Gastrocnemius medialis (tissue), 4 donors: ENCODE results near the gene PODN. TPM values are rescaled to one million over a fixed set of nuclear protein-coding genes. Genes with fewer than 3 reads are reported as not detected.

Experiments used
- ATAC-seq, 2 donors: fragments of 150-250 bp; one replicate each; pipeline ENCODE4 v1.9.1; 2016
- DNase-seq, 2 donors: peaks; one replicate each; pipeline ENCODE4 v3.0.0-alpha.2; 2019
- H3K27ac ChIP-seq, 4 donors: fragments of 200-600 bp; sonication (generic); 1 replicate in 1 of 4; 2 replicates in 3 of 4; pipeline ENCODE4 v1.5.1; 2016 to 2018; ENCODE audit warnings: mild to moderate bottlenecking in 2 of 4, moderate library complexity in 1 of 4
- H3K27me3 ChIP-seq, 3 donors: fragments of 200-600 bp; sonication (generic) in 2 of 3; 1 replicate in 1 of 3; 2 replicates in 2 of 3; pipeline versions ENCODE4 v1.5.1 to v1.6.0; 2016 to 2019; ENCODE audit warnings: mild to moderate bottlenecking in 1 of 3, moderate library complexity in 1 of 3
- H3K36me3 ChIP-seq, 2 donors: fragments of 200-600 bp; sonication (generic) in 1 of 2; one replicate each; pipeline ENCODE4 v1.5.1; 2017 to 2018
- H3K4me1 ChIP-seq, 2 donors: fragments of 200-600 bp; sonication (generic) in 1 of 2; one replicate each; pipeline ENCODE4 v1.5.1; 2016 to 2017; ENCODE audit warnings: mild to moderate bottlenecking in 2 of 2
- H3K4me3 ChIP-seq, 4 donors: fragments of 200-600 bp; sonication (generic) in 3 of 4; 1 replicate in 1 of 4; 2 replicates in 3 of 4; pipeline ENCODE4 v1.5.1; 2016 to 2019; ENCODE audit warnings: mild to moderate bottlenecking in 2 of 4
- H3K9me3 ChIP-seq, 3 donors: fragments of 200-600 bp; sonication (generic) in 2 of 3; 1 replicate in 1 of 3; 2 replicates in 2 of 3; pipeline ENCODE4 v1.5.1; 2016 to 2019
- CTCF ChIP-seq, 5 experiments: fragments of 450-650 bp in 3 of 5; fragments of 200-600 bp in 2 of 5; sonication (generic) in 2 of 5; IDR thresholded peaks in 4 of 5; conservative IDR thresholded peaks in 1 of 5; 1 replicate in 4 of 5; 2 replicates in 1 of 5; pipeline ENCODE4 v1.5.1; 2016 to 2019; ENCODE audit warnings: antibody characterized with exemption in 5 of 5, mild to moderate bottlenecking in 3 of 5, moderate library complexity in 3 of 5
- POLR2A ChIP-seq, 2 donors: fragments of 450-650 bp; IDR thresholded peaks; one replicate each; pipeline ENCODE4 v1.6.1; 2017; ENCODE audit warnings: antibody characterized with exemption in 2 of 2, mild to moderate bottlenecking in 2 of 2, moderate library complexity in 2 of 2
- in situ Hi-C, 4 donors: fragments of 200-750 bp; cut with MboI; loops; one replicate each; pipeline versions ENCODE4 v1.15.0 to v1.8.0; 2017; ENCODE audit warnings: low sequenced_read_pairs in 4 of 4
- intact Hi-C: fragments of 100-400 bp; cut with DNase I; formaldehyde crosslinking; loops from one replicate; pipeline ENCODE4 v1.15.1; 2023; ENCODE audit warnings: low total_unique reads
- total RNA-seq, 4 donors: library from RNA; depleted of rRNA; stranded (reverse); fragments of >200 nt; gene quantifications; one replicate each; pipeline versions ENCODE4 v1.1.0 to v1.2.3, GENCODE V29; 2016

PODN gene
- total RNA-seq, 4 donors from 2014 or later = 10.2 to 15.9 (median 13.0) TPM

GRCh38 chr1:53081384-53082066, 19.5 kb downstream of the PODN start:
- Histone ChIP-seq H3K36me3 (no peaks in the 10 kb centered on the region), H3K4me1 (no peaks in the 10 kb centered on the region), H3K27me3 (no peaks in the 10 kb centered on the region), H3K27ac (no peak overlapping the region), H3K9me3 (no peaks in the 10 kb centered on the region), H3K4me3 (no peak overlapping the region)
- no peak for ATAC-seq
- in situ Hi-C loops = no loop called here
- TF ChIP-seq CTCF (IDR thresholded peaks at IDR 0.05 in 4 of 5, conservative IDR thresholded peaks at IDR 0.05 in 1 of 5) (no peak), POLR2A (IDR thresholded peaks at IDR 0.05) (no peak)
- no peak for DNase-seq
- intact Hi-C loops = no loop called here

DNA sequence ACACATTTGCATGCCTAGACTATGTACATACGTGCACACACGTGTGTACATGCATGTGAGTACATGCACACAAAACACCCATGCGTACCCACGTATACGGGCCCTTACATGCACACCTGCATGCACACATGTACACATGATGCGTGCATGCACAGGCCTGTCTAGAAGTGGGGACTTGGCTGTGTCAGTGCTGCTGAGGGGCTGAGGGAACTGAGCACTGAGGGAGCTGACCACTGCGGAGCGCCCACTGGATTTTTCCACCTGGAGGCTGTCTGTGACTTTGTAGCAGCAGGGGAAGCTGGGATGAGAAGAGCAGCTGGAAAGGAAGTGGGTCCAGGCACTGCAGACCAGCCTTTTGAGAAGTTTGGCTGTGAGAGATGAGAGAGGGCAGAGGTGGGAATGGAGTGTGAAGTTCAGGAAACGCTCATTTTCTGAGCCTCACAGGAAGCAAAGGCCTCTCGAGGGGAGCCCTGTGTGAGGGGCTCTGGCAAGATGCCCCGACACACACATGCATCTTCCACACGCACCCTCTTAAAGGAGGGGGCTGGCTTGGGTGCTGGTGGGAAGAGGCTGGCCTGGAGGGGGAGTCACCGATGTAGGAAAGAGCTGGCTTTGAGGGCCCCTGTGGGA, 20.9 kb downstream of the PODN start:
- Histone ChIP-seq H3K4me1 (no peaks in the 10 kb centered on the region), H3K27me3 (no peaks in the 10 kb centered on the region), H3K9me3 (no peaks in the 10 kb centered on the region), H3K4me3 (no peak overlapping the region), H3K27ac (no peak overlapping the region), H3K36me3 (no peaks in the 10 kb centered on the region)
- intact Hi-C loops (no loop called here), in situ Hi-C loops (no loop called here)
- no peak for ATAC-seq
- no peak for TF ChIP-seq CTCF (IDR thresholded peaks at IDR 0.05 in 4 of 5, conservative IDR thresholded peaks at IDR 0.05 in 1 of 5)
- no peak for TF ChIP-seq POLR2A (IDR thresholded peaks at IDR 0.05)
- no peak for DNase-seq

- ATAC-seq (no peak), DNase-seq (no peak)
- intact Hi-C loops (no loop called here), in situ Hi-C loops (no loop called here)
- H3K27me3 ChIP-seq = no peaks in the 10 kb centered on the region
- H3K36me3 ChIP-seq = no peaks in the 10 kb centered on the region
- H3K4me1 ChIP-seq = no peaks in the 10 kb centered on the region
- H3K27ac ChIP-seq = no peak overlapping the region
- H3K4me3 ChIP-seq = no peak overlapping the region
- no peaks in the 10 kb centered on the region for H3K9me3 ChIP-seq
- no peak for TF ChIP-seq CTCF (IDR thresholded peaks at IDR 0.05 in 4 of 5, conservative IDR thresholded peaks at IDR 0.05 in 1 of 5)
- TF ChIP-seq POLR2A (IDR thresholded peaks at IDR 0.05) = no peak
These were observed 21.9 kb downstream of the PODN start for GRCh38 chr1:53083636-53084588.

DNA sequence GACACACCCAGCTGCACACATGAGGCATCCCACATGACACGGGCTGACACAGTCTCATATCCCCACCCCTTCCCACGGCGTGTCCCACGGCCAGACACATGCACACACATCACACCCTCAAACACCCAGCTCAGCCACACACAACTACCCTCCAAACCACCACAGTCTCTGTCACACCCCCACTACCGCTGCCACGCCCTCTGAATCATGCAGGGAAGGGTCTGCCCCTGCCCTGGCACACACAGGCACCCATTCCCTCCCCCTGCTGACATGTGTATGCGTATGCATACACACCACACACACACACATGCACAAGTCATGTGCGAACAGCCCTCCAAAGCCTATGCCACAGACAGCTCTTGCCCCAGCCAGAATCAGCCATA, 22.6 kb downstream of the PODN start:
- Histone ChIP-seq H3K36me3 (no peaks in the 10 kb centered on the region), H3K27ac (no peak overlapping the region), H3K4me3 (no peak overlapping the region), H3K4me1 (no peaks in the 10 kb centered on the region), H3K9me3 (no peaks in the 10 kb centered on the region), H3K27me3 (no peaks in the 10 kb centered on the region)
- ATAC-seq = no peak
- TF ChIP-seq POLR2A (IDR thresholded peaks at IDR 0.05) (no peak), CTCF (IDR thresholded peaks at IDR 0.05 in 4 of 5, conservative IDR thresholded peaks at IDR 0.05 in 1 of 5) (no peak)
- in situ Hi-C loops = no loop called here
- DNase-seq = no peak
- intact Hi-C loops = no loop called here
